GM18907 (cell line): Measurements from ENCODE around the gene RD3L.

Experiments
- ATAC-seq: cut with Tn5 transposase; IDR thresholded peaks from one replicate; pipeline ENCODE4 v1.9.1; 2021; ENCODE audit warnings: mild to moderate bottlenecking, moderate library complexity; ENCODE audit not compliant: unreplicated experiment

RD3L gene

DNA sequence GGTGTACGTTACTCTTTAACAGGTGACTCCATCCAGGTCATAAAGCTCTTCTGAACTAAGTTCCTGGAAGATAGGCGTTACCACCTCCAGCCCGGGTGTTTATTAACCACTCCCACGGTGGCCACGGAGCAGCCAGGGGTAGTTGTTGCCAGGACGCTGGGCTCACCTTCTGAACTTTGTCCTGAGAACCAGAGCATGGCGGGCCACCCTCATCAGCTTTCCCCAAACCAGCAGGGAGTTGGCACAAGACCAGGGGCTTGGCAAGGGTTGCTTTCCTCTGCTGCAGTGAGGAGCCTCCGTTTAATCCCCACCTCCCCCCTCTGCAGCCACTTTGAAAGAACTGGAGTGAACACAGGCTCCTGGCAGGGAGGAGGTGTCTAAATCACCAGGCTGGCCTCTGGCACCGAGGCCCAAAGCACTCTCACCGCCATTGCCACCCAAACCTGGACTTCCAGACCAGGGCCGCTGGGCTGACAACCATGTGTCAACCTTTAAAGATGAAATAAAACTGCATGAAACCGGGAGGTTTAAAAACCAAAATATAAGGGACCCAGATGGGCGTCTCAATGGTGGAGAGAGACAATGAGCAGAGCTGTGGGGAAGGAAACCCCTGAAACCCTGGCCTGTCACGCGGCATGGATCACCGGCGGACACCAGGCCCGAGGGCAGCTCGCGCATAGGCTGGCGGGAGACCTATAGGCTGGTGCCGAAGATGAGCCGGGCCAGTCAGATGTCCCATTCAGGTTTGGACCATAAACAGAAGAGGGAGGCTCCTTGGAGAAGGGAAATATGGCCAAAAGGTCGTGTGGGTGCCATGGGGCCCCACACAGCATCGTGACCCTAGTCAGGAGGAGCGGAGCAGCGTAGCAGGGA is 45.0 kb downstream of the RD3L start:
- ATAC-seq = no peak

DNA sequence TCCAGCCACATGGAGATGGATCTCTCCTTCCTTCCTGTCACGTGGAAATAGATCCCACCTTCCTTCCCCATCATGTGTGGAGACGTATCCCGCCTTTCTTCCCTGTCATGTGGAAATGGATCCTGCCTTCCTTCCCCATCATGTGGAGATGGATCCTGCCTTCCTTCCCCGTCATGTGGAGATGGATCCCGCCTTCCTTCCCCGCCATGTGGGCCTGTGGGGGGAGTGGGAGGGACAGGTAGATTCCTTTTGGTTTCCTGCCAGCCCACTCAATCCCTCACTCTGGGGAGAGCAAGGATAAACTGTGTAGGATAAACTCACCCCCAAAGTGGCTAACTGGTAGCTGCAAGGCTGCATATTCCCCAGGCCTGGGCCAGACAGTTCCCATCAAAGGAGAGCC is 45.8 kb downstream of the RD3L start:
- no peak for ATAC-seq

DNA sequence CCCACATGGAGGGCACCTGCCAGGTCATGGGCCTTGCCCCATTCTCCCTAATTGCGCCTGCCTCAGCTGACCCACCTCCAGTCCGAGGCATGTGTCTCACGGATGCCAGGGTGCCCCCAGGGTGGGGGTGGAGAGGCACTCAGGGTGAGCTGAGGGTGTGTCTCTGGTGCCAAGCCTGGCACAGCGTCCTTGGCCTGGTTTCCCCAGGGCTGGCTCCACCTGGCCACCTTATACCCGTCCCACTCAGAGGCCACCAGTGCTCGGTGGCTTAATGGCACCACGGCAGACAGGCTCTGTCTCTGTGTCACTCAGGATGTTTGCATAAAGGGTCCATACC is 47.6 kb downstream of the RD3L start:
- no peak for ATAC-seq

DNA sequence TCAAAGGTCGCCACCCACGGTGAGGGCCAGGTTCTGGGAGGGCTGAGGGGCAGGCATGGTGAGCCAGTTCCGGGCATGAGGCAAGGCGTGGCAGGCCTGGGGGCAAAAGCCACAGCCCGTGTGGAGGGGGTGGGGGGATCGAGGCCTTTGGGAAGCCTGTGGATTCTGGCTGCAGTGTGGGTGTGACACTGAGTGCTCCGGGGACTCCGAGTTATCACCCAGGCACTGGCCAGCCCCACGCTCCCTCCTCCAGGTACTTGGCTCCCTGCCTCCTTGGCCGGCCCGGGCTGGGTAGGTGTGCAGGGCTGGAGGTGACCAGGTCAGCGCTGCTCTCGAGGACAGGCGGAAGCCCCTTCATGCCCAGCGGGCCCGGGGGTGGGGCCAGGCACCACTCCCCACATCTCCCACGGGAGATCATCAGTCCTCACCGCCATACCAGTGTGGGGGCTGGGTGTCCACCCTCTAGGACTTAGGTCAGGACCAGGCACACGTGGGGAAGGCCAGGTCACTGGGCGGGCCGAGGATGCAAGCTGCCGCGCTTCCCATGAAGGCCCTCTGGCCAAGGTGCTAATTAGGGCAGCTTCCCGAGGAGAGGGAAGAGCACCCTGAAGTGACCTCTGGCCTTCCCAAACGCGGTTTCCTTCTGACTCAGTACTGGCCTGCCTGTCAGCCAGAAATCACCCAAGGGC is 48.2 kb downstream of the RD3L start:
- ATAC-seq = no peak

DNA sequence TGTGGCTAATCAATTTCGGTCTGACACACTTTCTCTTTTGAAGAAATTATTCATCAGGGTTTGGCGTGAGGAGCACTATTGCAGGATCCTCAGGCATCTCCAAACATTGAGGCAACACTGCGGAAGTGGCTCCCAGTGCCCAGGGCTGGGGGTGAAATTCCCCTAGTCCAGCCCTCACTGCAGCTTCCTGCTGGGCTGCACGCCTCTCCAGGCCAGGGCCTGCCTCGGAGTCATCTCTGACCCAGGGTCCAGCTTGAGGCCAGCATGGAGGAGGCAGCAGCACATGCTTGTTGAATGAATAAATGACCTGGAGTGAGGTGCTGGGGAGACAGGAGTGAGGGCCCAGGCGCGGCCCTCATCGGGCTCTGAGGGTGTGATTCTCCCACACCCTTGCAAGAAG is 50.1 kb downstream of the RD3L start:
- ATAC-seq = no peak

DNA sequence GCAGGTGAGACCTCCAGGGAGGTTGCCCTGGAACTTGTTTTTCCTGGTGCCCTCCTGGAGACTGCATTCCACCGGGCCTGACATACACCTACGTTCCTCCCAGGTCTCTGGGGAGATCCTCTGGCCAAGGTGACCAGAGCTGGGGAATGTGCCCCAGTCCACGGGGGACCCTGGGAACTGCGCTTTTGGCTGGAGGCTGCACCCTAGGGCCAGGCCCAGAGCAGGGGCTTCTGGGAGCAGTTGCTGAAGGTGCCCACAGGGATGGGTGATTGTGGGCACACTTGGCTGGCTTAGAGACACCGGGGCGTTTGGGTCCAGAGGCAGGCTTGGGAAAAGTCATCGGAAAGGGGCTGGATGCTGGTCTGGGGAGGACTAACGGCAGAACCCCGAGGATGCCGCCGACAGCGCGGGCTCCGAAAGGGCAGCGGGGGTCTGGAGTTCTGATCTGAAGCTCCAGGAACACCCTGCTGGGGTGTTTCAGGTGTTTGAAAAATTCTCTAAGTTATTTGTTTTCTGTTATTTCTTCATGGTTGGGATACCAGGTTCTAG is 50.6 kb downstream of the RD3L start:
- no peak for ATAC-seq

DNA sequence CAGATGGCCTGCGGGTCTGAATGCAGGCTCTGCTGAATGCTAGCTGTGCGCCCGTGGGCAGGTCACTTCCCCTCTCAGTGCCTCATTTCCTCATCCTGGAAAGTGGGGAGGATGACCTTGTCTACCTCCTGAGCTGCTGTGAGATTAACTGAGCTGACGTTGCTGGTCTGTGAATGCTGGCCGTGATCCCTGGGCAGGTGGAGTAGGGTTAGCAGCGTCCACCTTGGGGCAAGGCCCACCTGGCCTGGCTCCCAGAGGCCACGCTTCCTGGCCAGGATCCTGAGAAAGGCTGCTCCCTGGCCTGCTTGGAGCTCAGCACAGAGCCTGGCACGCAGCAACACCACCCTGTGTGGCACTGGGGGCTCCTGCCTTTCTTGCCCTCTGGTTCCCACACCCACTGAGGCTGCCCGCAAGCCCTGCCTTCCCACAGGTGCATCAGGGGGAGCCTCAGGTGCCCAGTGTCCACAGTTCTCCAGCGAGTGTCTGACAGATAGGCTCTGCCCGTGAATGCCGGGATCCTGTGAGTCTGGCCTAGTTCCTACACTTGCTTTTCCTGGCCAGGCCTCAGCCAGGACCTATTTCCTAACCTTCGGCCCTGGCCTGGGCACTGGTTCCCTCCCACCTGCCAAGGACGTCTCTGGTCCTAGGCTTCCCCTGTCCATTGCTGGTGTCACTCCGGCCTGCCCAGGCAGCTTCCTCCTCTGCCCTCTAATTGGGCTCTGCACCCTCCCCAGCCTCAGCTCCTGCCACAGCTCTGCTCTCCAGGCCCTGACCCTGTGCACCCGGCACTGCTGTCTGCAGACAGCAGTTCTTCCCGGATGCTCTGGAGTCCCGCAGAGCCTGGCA is 51.3 kb downstream of the RD3L start:
- no peak for ATAC-seq
